WERI-Rb-1 (cell line): Measurements from ENCODE around the gene CHST8.

Source experiments
- DNase-seq: peaks from one replicate; pipeline ENCODE4 v3.0.0-alpha.2; 2020
- H3K27ac ChIP-seq: fragments of 250-450 bp; sonication (Bioruptor Pico); 2 replicates; pipeline ENCODE4 v1.5.1; 2020; ENCODE audit warnings: mild to moderate bottlenecking, moderate library complexity
- H3K27me3 ChIP-seq: fragments of 250-450 bp; sonication (Bioruptor Pico); 2 replicates; pipeline ENCODE4 v1.5.1; 2021; ENCODE audit warnings: mild to moderate bottlenecking, low read depth, moderate library complexity; ENCODE audit not compliant: insufficient read depth, severe bottlenecking
- H3K36me3 ChIP-seq: fragments of 250-450 bp; sonication (Bioruptor Pico); 2 replicates; pipeline ENCODE4 v1.5.1; 2020; ENCODE audit warnings: mild to moderate bottlenecking, moderate library complexity
- H3K4me3 ChIP-seq: 2 replicates; pipeline ENCODE4 v1.5.1; 2011; ENCODE audit warnings: low read depth, mild to moderate bottlenecking, control low read depth, low read length
- H3K9me3 ChIP-seq: fragments of 250-450 bp; sonication (Bioruptor Pico); 2 replicates; pipeline ENCODE4 v1.5.1; 2021; ENCODE audit warnings: mild to moderate bottlenecking, moderate library complexity; ENCODE audit not compliant: severe bottlenecking
- CTCF ChIP-seq: IDR thresholded peaks from 2 replicates; pipeline ENCODE4 v1.5.1; 2011; ENCODE audit warnings: low read depth, mild to moderate bottlenecking, control low read depth, inconsistent platforms, low read length

Gene CHST8

GRCh38 chr19:33580645-33581037 is 41.1 kb upstream of the CHST8 start:
- no peaks in the 10 kb centered on the region for H3K9me3 ChIP-seq
- H3K36me3 ChIP-seq, result no peaks in the 10 kb centered on the region
- H3K27me3 ChIP-seq, result no peaks in the 10 kb centered on the region
- no peak overlapping the region for H3K4me3 ChIP-seq
- TF ChIP-seq CTCF, result no peak
- DNase-seq, result no peak
- no peak overlapping the region for H3K27ac ChIP-seq

- H3K27ac ChIP-seq, result no peak overlapping the region
- no peaks in the 10 kb centered on the region for H3K27me3 ChIP-seq
- TF ChIP-seq CTCF, result no peak
- H3K4me3 ChIP-seq, result no peak overlapping the region
- H3K36me3 ChIP-seq, result no peaks in the 10 kb centered on the region
- no peak for DNase-seq
- H3K9me3 ChIP-seq, result peaks cover 8% of the 10 kb centered on the region
Observed at GRCh38 chr19:33582914-33583313, 38.8 kb upstream of the CHST8 start.

- no peaks in the 10 kb centered on the region for H3K36me3 ChIP-seq
- H3K4me3 ChIP-seq, result no peak overlapping the region
- H3K9me3 ChIP-seq, result peaks cover 11% of the 10 kb centered on the region
- no peak overlapping the region for H3K27ac ChIP-seq
- DNase-seq, result no peak
- no peaks in the 10 kb centered on the region for H3K27me3 ChIP-seq
- no peak for TF ChIP-seq CTCF
Observed at GRCh38 chr19:33587150-33587549, 34.6 kb upstream of the CHST8 start.

GRCh38 chr19:33590224-33590623 is 31.5 kb upstream of the CHST8 start:
- no peaks in the 10 kb centered on the region for H3K27me3 ChIP-seq
- no peak for TF ChIP-seq CTCF
- no peak overlapping the region for H3K4me3 ChIP-seq
- no peak for DNase-seq
- no peak overlapping the region for H3K27ac ChIP-seq
- peaks cover 11% of the 10 kb centered on the region for H3K9me3 ChIP-seq
- H3K36me3 ChIP-seq, result no peaks in the 10 kb centered on the region

- no peaks in the 10 kb centered on the region for H3K27me3 ChIP-seq
- no peak for DNase-seq
- no peak overlapping the region for H3K27ac ChIP-seq
- no peaks in the 10 kb centered on the region for H3K36me3 ChIP-seq
- H3K4me3 ChIP-seq, result no peak overlapping the region
- H3K9me3 ChIP-seq, result peaks cover 3% of the 10 kb centered on the region
- TF ChIP-seq CTCF, result no peak
Observed at GRCh38 chr19:33595783-33596182, 26.0 kb upstream of the CHST8 start.

GRCh38 chr19:33601583-33601982 is 20.2 kb upstream of the CHST8 start:
- no peak for TF ChIP-seq CTCF
- no peak for DNase-seq
- Histone ChIP-seq H3K27ac (no peak overlapping the region), H3K4me3 (no peak overlapping the region), H3K27me3 (no peaks in the 10 kb centered on the region), H3K36me3 (no peaks in the 10 kb centered on the region), H3K9me3 (peaks cover 13% of the 10 kb centered on the region)
